GM12878 (cell line): ENCODE results near the gene ANAPC16. TPM values are rescaled to one million over a fixed set of nuclear protein-coding genes. Genes with fewer than 3 reads are reported as not detected.
A peak's percentile ranks its signal among the peaks of the same experiment; 100 is the strongest.

Experiments
- ATF7 ChIP-seq: fragments of 450-650 bp; IDR thresholded peaks from 2 replicates; pipeline ENCODE4 v1.6.1; 2016; ENCODE audit warnings: low read depth, mild to moderate bottlenecking
- BACH1 ChIP-seq: fragments of 450-650 bp; IDR thresholded peaks from 2 replicates; pipeline ENCODE4 v1.6.1; 2017; ENCODE audit warnings: mild to moderate bottlenecking, borderline replicate concordance
- BCL11A ChIP-seq: IDR thresholded peaks from 2 replicates; pipeline ENCODE4 v1.6.1; 2011; ENCODE audit warnings: low read depth, low read length
- CBFB ChIP-seq: IDR thresholded peaks from 2 replicates; pipeline ENCODE4 v1.6.1; 2016; ENCODE audit warnings: antibody characterized with exemption, low read depth
- CBX5 ChIP-seq: sonication (generic); IDR thresholded peaks from 2 replicates; pipeline ENCODE4 v1.6.1; 2016; ENCODE audit warnings: low read depth, moderate library complexity, mild to moderate bottlenecking, inconsistent platforms
- CHD2 ChIP-seq: IDR thresholded peaks from 2 replicates; pipeline ENCODE4 v1.6.1; 2011; ENCODE audit warnings: low read depth, low read length, improper control_type of control experiment, borderline replicate concordance
- CREM ChIP-seq: IDR thresholded peaks from 2 replicates; pipeline ENCODE4 v1.6.1; 2014; ENCODE audit warnings: antibody characterized with exemption, low read depth
- CUX1 ChIP-seq: IDR thresholded peaks from 2 replicates; pipeline ENCODE4 v1.6.1; 2012; ENCODE audit warnings: improper control_type of control experiment, low read depth, low read length; ENCODE audit not compliant: insufficient replicate concordance
- HDGF ChIP-seq: fragments of 450-650 bp; IDR thresholded peaks from 2 replicates; pipeline ENCODE4 v1.6.1; 2016; ENCODE audit warnings: antibody characterized with exemption
- HSF1 ChIP-seq: fragments of 150-350 bp; IDR thresholded peaks from 2 replicates; pipeline ENCODE4 v1.6.1; 2014; ENCODE audit warnings: mild to moderate bottlenecking, low read depth, low read length
- IKZF1 ChIP-seq: fragments of 450-650 bp; conservative IDR thresholded peaks from 2 replicates; pipeline ENCODE4 v1.6.1; 2017; ENCODE audit warnings: antibody characterized with exemption, mild to moderate bottlenecking
- IKZF2 ChIP-seq, 2 experiments: fragments of 450-650 bp; IDR thresholded peaks; 2 replicates each; pipeline ENCODE4 v1.6.1; 2017; ENCODE audit warnings: mild to moderate bottlenecking in 2 of 2, moderate library complexity in 2 of 2
- JUNB ChIP-seq: IDR thresholded peaks from 2 replicates; pipeline ENCODE4 v1.6.1; 2016; ENCODE audit warnings: antibody characterized with exemption, mild to moderate bottlenecking
- LARP7 ChIP-seq: fragments of 450-650 bp; IDR thresholded peaks from 2 replicates; pipeline ENCODE4 v1.6.1; 2017; ENCODE audit warnings: mild to moderate bottlenecking
- MAX ChIP-seq: IDR thresholded peaks from 2 replicates; pipeline ENCODE4 v1.6.1; 2012; ENCODE audit warnings: low read depth, low read length, improper control_type of control experiment
- MEF2A ChIP-seq: IDR thresholded peaks from 2 replicates; pipeline ENCODE4 v1.6.1; 2011; ENCODE audit warnings: low read depth, mild to moderate bottlenecking, low read length, moderate library complexity; ENCODE audit not compliant: insufficient read depth
- PML ChIP-seq: IDR thresholded peaks from 2 replicates; pipeline ENCODE4 v1.6.1; 2012; ENCODE audit warnings: low read length, inconsistent platforms
- POLR2AphosphoS5 ChIP-seq: IDR thresholded peaks from 2 replicates; pipeline ENCODE4 v1.6.1; 2011; ENCODE audit warnings: mild to moderate bottlenecking, low read length, inconsistent platforms
- RB1 ChIP-seq: fragments of 450-650 bp; formaldehyde crosslinking; IDR thresholded peaks from 2 replicates; pipeline ENCODE4 v1.6.1; 2017; ENCODE audit warnings: mild to moderate bottlenecking, borderline replicate concordance
- RELA ChIP-seq: fragments of 450-650 bp; IDR thresholded peaks from 2 replicates; pipeline ENCODE4 v1.8.0; 2014; ENCODE audit warnings: borderline replicate concordance; ENCODE audit not compliant: partially characterized antibody
- SMAD1 ChIP-seq: fragments of 450-650 bp; IDR thresholded peaks from 2 replicates; pipeline ENCODE4 v1.6.1; 2018; ENCODE audit warnings: mild to moderate bottlenecking, low read depth; ENCODE audit not compliant: partially characterized antibody
- SMARCA5 ChIP-seq: fragments of 450-650 bp; IDR thresholded peaks from 2 replicates; pipeline ENCODE4 v1.6.1; 2017; ENCODE audit warnings: mild to moderate bottlenecking
- TBL1XR1 ChIP-seq: IDR thresholded peaks from 2 replicates; pipeline ENCODE4 v1.6.1; 2012; ENCODE audit warnings: low read depth, low read length, improper control_type of control experiment
- ZBED1 ChIP-seq: IDR thresholded peaks from 2 replicates; pipeline ENCODE4 v1.6.1; 2016; ENCODE audit warnings: borderline replicate concordance
- ZNF622 ChIP-seq: fragments of 450-650 bp; IDR thresholded peaks from 2 replicates; pipeline ENCODE4 v1.6.1; 2017; ENCODE audit warnings: mild to moderate bottlenecking, inconsistent platforms
- ZSCAN29 ChIP-seq: fragments of 450-650 bp; IDR thresholded peaks from 2 replicates; pipeline ENCODE4 v1.6.1; 2017; ENCODE audit warnings: mild to moderate bottlenecking, moderate library complexity
- polyA plus RNA-seq, 11 experiments: library from polyadenylated mRNA; depleted of rRNA in 4 of 11; unstranded in 6 of 11; stranded (reverse) in 5 of 11; fragments of >200 nt; fragmentation: Nextera tagmentation in 4 of 11; fragmentation: Illumina TruSeq in 1 of 11; extraction: Ambion mirVana in 4 of 11; extraction: Trizol in 1 of 11; gene quantifications; 1 replicate in 1 of 11; 2 replicates in 10 of 11; pipeline versions ENCODE4 v1.2.1 to v1.2.3, GENCODE V29; 2011 to 2016; ENCODE audit warnings: inconsistent platforms in 2 of 11, missing spikeins in 2 of 11, low read depth in 1 of 11
- total RNA-seq, 4 experiments: library from RNA; depleted of rRNA in 3 of 4; stranded (reverse); fragments of >200 nt in 3 of 4; fragmentation: Illumina TruSeq in 1 of 4; extraction: Trizol in 1 of 4; gene quantifications; 2 replicates each; pipeline versions ENCODE4 v1.2.1 to v1.2.3, GENCODE V29; 2013 to 2021

Gene ANAPC16
- total and polyA plus RNA-seq, 10 of the 15 experiments (the other 5 are each of a cell fraction or from before 2014, with no cell fraction given) = 66.9 to 208 (median 134) TPM

- TF ChIP-seq CBFB (peak; percentile 42; the same call in 1 of the 2 replicates), HDGF (peak; percentile 77; the same call in 1 of the 2 replicates), CBX5 (no peak), HSF1 (peak; percentile 98), ATF7 (peak; percentile 42; the same call in 1 of the 2 replicates), LARP7 (0 out of 2 replicates have a peak, but pooled peaks have one; percentile 57), RELA (peak; percentile 81), TBL1XR1 (0 out of 2 replicates have a peak, but pooled peaks have one; percentile 51), ZNF622 (no peak), ZBED1 (0 out of 2 replicates have a peak, but pooled peaks have one; percentile 57), SMARCA5 (peak; percentile 83; the same call in 1 of the 2 replicates), BCL11A (no peak), IKZF2 (IDR thresholded peaks at IDR 0.05) (peak; percentile 80 to 83; a peak in 3 of 4 replicates), SMAD1 (peak; percentile 83), PML (peak; percentile 96), POLR2AphosphoS5 (peak; percentile 90; the same call in 1 of the 2 replicates), CUX1 (no peak), IKZF1 (peak; percentile 96), CHD2 (peak; percentile 78), MAX (peak; percentile 71), MEF2A (0 out of 2 replicates have a peak, but pooled peaks have one; percentile 48), RB1 (peak; percentile 75; the same call in 1 of the 2 replicates), CREM (peak; percentile 67; the same call in 1 of the 2 replicates), JUNB (no peak), BACH1 (peak; percentile 90), ZSCAN29 (no peak)
Observed at GRCh38 chr10:72215611-72216549, at the start of gene ANAPC16, which contains the start of gene ASCC1 (continued).
